K562 (cell line): ENCODE results near the gene GADD45G. TPM values are rescaled to one million over a fixed set of nuclear protein-coding genes. Genes with fewer than 3 reads are reported as not detected.

Experiments used
- ATAC-seq: fragments of 200-7000 bp; cut with Tn5 transposase; 3 replicates; pipeline ENCODE4 v1.9.1; 2020; ENCODE audit warnings: moderate library complexity
- BruUV-seq: library from RNA; stranded (reverse); fragments of 400-500 nt; replicated peaks from 2 replicates; lab custom pipeline; 2021; lab: Mats Ljungman, UMichigan
- CTCF ChIA-PET: fragments of 300-600 bp; formaldehyde crosslinking; extraction: SDS; loops from one replicate; lab custom pipeline; 2021; ENCODE audit warnings: low intra/inter-chr PET ratio; lab: Yijun Ruan, JAX
- POLR2A ChIA-PET: fragments of 300-600, 350-650 bp; sonication (Branson Sonifier 250); formaldehyde crosslinking; extraction: SDS; loops from one replicate; lab custom pipeline; 2021; ENCODE audit warnings: antibody characterized with exemption, inconsistent platforms; lab: Yijun Ruan, JAX
- DNase-seq, 4 experiments: peaks; one replicate each; pipeline versions ENCODE4 v3.0.0 to v3.0.0-alpha.2; 2011 to 2018; ENCODE audit warnings: low spot score in 3 of 4, mixed read lengths in 3 of 4; ENCODE audit errors: extremely low read depth in 1 of 4
- FAIRE-seq: peaks from 2 replicates; lab custom pipeline; 2011; peaks lifted over from hg19 to GRCh38; lab: Jason Lieb, UNC
- H2AFZ ChIP-seq: 2 replicates; pipeline ENCODE4 v1.6.0; 2011; ENCODE audit warnings: low read depth, low read length, control low read depth, inconsistent platforms
- H3K27ac ChIP-seq: fragments of 200-600 bp; 3 replicates; pipeline ENCODE4 v1.8.0; 2011; ENCODE audit warnings: low read depth, mild to moderate bottlenecking, control low read depth, inconsistent platforms, low read length, moderate library complexity, mixed read lengths; ENCODE audit errors: extremely low read depth
- H3K27me3 ChIP-seq, 2 experiments: fragments of 300-600 bp in 1 of 2; 2 replicates in 1 of 2; 3 replicates in 1 of 2; pipeline versions ENCODE4 v1.6.0 to v1.8.0; 2011; ENCODE audit warnings: inconsistent platforms in 2 of 2, low read length in 2 of 2, mild to moderate bottlenecking in 1 of 2, mixed read lengths in 1 of 2, moderate library complexity in 1 of 2; ENCODE audit not compliant: control insufficient read depth in 2 of 2, insufficient read depth in 2 of 2
- H3K36me3 ChIP-seq: fragments of 300-600 bp; 3 replicates; pipeline ENCODE4 v1.8.0; 2011; ENCODE audit warnings: mild to moderate bottlenecking, low read length, inconsistent platforms; ENCODE audit not compliant: control insufficient read depth, insufficient read depth
- H3K4me1 ChIP-seq, 2 experiments: fragments of 200-600 bp in 1 of 2; replicated peaks in 1 of 2; 2 replicates in 1 of 2; 3 replicates in 1 of 2; pipeline versions ENCODE4 v1.5.1 to v1.8.0; 2011; ENCODE audit warnings: inconsistent platforms in 2 of 2, low read length in 2 of 2, mild to moderate bottlenecking in 1 of 2, mixed read lengths in 1 of 2, moderate library complexity in 1 of 2; ENCODE audit not compliant: control insufficient read depth in 2 of 2, insufficient read depth in 2 of 2
- H3K4me2 ChIP-seq: 2 replicates; pipeline ENCODE4 v1.6.1; 2011; ENCODE audit warnings: low read length, control low read depth, inconsistent platforms, mixed read lengths; ENCODE audit not compliant: insufficient read depth
- H3K4me3 ChIP-seq: fragments of 200-600 bp; sonication (generic), shearing (Covaris generic); 2 replicates; pipeline ENCODE4 v1.5.1; 2016; ENCODE audit warnings: control low read depth, inconsistent platforms
- H3K79me2 ChIP-seq: fragments of 200-600 bp; 3 replicates; pipeline ENCODE4 v1.8.0; 2011; ENCODE audit warnings: low read length, inconsistent platforms; ENCODE audit not compliant: control insufficient read depth, insufficient read depth
- H3K9ac ChIP-seq, 2 experiments: 2 replicates each; pipeline versions ENCODE4 v1.6.0 to v1.6.1; 2011; ENCODE audit warnings: low read depth in 2 of 2, low read length in 2 of 2, control low read depth in 1 of 2, inconsistent platforms in 1 of 2, mild to moderate bottlenecking in 1 of 2, mixed read lengths in 1 of 2; ENCODE audit not compliant: insufficient read depth in 1 of 2
- H3K9me1 ChIP-seq: one replicate; pipeline ENCODE4 v1.6.0; 2011; ENCODE audit warnings: inconsistent platforms, mild to moderate bottlenecking, low read length, moderate library complexity; ENCODE audit not compliant: control insufficient read depth, insufficient read depth
- H3K9me3 ChIP-seq: replicated peaks from 2 replicates; pipeline ENCODE4 v1.5.1; 2011; ENCODE audit warnings: low read depth, low read length, inconsistent platforms; ENCODE audit not compliant: control insufficient read depth, insufficient read depth
- H4K20me1 ChIP-seq: replicated peaks from 2 replicates; pipeline ENCODE4 v1.6.1; 2011; ENCODE audit warnings: low read length, inconsistent platforms, mixed read lengths; ENCODE audit not compliant: control insufficient read depth, insufficient read depth
- DDX20 ChIP-seq: fragments of 450-650 bp; IDR thresholded peaks from 2 replicates; pipeline ENCODE4 v1.6.1; 2016; ENCODE audit warnings: missing genetic modification characterization, low read depth, mild to moderate bottlenecking, missing compliant biosample characterization, moderate library complexity
- EWSR1 ChIP-seq: fragments of 450-650 bp; IDR thresholded peaks from 2 replicates; pipeline ENCODE4 v1.6.1; 2018; ENCODE audit warnings: borderline replicate concordance, mild to moderate bottlenecking, low read depth, moderate library complexity; ENCODE audit not compliant: partially characterized antibody
- MAX ChIP-seq: sonication (generic); formaldehyde crosslinking; IDR thresholded peaks from 2 replicates; pipeline ENCODE4 v1.9.0; 2022; ENCODE audit warnings: mild to moderate bottlenecking, missing genetic modification reagents
- NFE2 ChIP-seq: IDR thresholded peaks from 2 replicates; pipeline ENCODE4 v1.6.1; 2014; ENCODE audit warnings: antibody characterized with exemption, low read depth
- POLR2H ChIP-seq: IDR thresholded peaks from 2 replicates; pipeline ENCODE4 v1.6.1; 2016; ENCODE audit warnings: missing genetic modification characterization, low read depth, mild to moderate bottlenecking, control low read depth, missing compliant biosample characterization, moderate library complexity
- THRAP3 ChIP-seq: fragments of 450-650 bp; IDR thresholded peaks from 2 replicates; pipeline ENCODE4 v1.6.1; 2016; ENCODE audit warnings: mild to moderate bottlenecking, inconsistent platforms, borderline replicate concordance
- ZNF184 ChIP-seq: sonication (generic); formaldehyde crosslinking; IDR thresholded peaks from 2 replicates; pipeline ENCODE4 v1.5.0; 2020; ENCODE audit warnings: missing genetic modification reagents
- ZZZ3 ChIP-seq: fragments of 450-650 bp; IDR thresholded peaks from 2 replicates; pipeline ENCODE4 v1.6.1; 2016; ENCODE audit warnings: antibody characterized with exemption, mild to moderate bottlenecking, moderate library complexity
- WGBS: fragments of 100-300 bp; shearing (Covaris generic); methylation state at CpG from one replicate; pipeline ENCODE4 v1.1.6; 2016; ENCODE audit warnings: low coverage, mixed read lengths; ENCODE audit not compliant: insufficient coverage; ENCODE audit errors: missing lambda C conversion rate; 5-methylcytosine and 5-hydroxymethylcytosine counted together
- in situ Hi-C: fragments of 300-500 bp; cut with MboI; formaldehyde crosslinking; loops from 4 replicates; pipeline ENCODE4 v1.15.0; 2018; ENCODE audit warnings: inconsistent platforms, mixed read lengths
- intact Hi-C: fragments of 100-400 bp; cut with micrococcal nuclease; formaldehyde crosslinking; loops from 2 replicates; pipeline ENCODE4 v1.14.2; 2022
- polyA plus RNA-seq, 8 experiments: library from polyadenylated mRNA; depleted of rRNA in 4 of 8; stranded (reverse) in 5 of 8; unstranded in 3 of 8; fragments of >200 nt; fragmentation: Nextera tagmentation in 2 of 8; fragmentation: Illumina TruSeq in 1 of 8; extraction: Ambion mirVana in 2 of 8; extraction: Trizol in 1 of 8; gene quantifications; 2 replicates each; pipeline versions ENCODE4 v1.2.1 to v1.2.3, GENCODE V29; 2011 to 2014; ENCODE audit warnings: inconsistent platforms in 1 of 8, missing spikeins in 1 of 8
- total RNA-seq, 7 experiments: library from RNA; depleted of rRNA in 6 of 7; stranded (reverse); fragments of >200 nt in 6 of 7; fragmentation: Illumina TruSeq in 2 of 7; extraction: Trizol in 2 of 7; gene quantifications; 2 replicates each; pipeline versions ENCODE4 v1.2.1 to v1.2.3, GENCODE V29; 2011 to 2021; ENCODE audit warnings: low replicate concordance in 1 of 7
- TF ChIP-seq, protein P1 (sequence below): IDR thresholded peaks from 2 replicates; pipeline ENCODE4 v1.6.1; 2011; ENCODE audit not compliant: insufficient read length; ENCODE audit errors: extremely low read depth
- TF ChIP-seq, protein P2 (sequence below): fragments of 450-650 bp; conservative IDR thresholded peaks from 2 replicates; pipeline ENCODE4 v1.6.1; 2016; ENCODE audit warnings: missing genetic modification characterization, low read depth, mild to moderate bottlenecking, missing compliant biosample characterization, moderate library complexity
- TF ChIP-seq, protein P3 (sequence below), 2 experiments: fragments of 450-650 bp in 1 of 2; sonication (generic) in 1 of 2; formaldehyde crosslinking in 1 of 2; IDR thresholded peaks; 2 replicates each; pipeline versions ENCODE4 v1.7.1 to v1.9.0; 2016 to 2022; ENCODE audit warnings: inconsistent platforms in 1 of 2, mild to moderate bottlenecking in 1 of 2, missing genetic modification reagents in 1 of 2

The GADD45G gene
- total and polyA plus RNA-seq, 9 of the 15 experiments (the other 6 are each of a cell fraction or from before 2014, with no cell fraction given) = 0.20 to 0.34 TPM; not detected in 7

DNA sequence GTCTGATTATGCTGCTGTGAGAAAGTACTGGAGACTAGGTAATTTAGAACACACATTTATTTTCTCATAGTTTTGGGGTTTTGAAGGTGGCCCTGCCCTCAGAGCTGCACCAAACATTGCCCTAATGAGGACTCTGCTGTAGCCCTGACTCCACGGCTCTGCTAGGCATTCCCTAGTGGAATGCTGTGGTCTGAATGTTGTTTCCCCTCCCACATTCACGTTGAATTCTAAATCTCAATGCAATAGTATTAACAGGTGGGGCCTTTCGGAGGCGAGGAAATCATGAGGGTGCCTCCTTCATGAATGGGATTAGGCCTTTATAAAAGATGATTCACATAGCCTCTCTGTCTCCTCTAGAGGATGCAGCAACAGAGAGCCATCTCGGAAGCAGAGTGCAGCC lies 25.7 kb downstream of the GADD45G start:
- POLR2A ChIA-PET = no interaction called here
- TF ChIP-seq EWSR1 (no peak), NFE2 (no peak), THRAP3 (no peak), DDX20 (tag) (no peak), MAX (CRISPR knock-in tag) (no peak), ZNF184 (CRISPR knock-in tag) (no peak), ZZZ3 (no peak), POLR2H (no peak)
- TF ChIP-seq, protein P1, sequence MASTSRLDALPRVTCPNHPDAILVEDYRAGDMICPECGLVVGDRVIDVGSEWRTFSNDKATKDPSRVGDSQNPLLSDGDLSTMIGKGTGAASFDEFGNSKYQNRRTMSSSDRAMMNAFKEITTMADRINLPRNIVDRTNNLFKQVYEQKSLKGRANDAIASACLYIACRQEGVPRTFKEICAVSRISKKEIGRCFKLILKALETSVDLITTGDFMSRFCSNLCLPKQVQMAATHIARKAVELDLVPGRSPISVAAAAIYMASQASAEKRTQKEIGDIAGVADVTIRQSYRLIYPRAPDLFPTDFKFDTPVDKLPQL = no peak
- TF ChIP-seq, protein P2, sequence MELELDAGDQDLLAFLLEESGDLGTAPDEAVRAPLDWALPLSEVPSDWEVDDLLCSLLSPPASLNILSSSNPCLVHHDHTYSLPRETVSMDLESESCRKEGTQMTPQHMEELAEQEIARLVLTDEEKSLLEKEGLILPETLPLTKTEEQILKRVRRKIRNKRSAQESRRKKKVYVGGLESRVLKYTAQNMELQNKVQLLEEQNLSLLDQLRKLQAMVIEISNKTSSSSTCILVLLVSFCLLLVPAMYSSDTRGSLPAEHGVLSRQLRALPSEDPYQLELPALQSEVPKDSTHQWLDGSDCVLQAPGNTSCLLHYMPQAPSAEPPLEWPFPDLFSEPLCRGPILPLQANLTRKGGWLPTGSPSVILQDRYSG = no peak
- TF ChIP-seq, protein P3, sequence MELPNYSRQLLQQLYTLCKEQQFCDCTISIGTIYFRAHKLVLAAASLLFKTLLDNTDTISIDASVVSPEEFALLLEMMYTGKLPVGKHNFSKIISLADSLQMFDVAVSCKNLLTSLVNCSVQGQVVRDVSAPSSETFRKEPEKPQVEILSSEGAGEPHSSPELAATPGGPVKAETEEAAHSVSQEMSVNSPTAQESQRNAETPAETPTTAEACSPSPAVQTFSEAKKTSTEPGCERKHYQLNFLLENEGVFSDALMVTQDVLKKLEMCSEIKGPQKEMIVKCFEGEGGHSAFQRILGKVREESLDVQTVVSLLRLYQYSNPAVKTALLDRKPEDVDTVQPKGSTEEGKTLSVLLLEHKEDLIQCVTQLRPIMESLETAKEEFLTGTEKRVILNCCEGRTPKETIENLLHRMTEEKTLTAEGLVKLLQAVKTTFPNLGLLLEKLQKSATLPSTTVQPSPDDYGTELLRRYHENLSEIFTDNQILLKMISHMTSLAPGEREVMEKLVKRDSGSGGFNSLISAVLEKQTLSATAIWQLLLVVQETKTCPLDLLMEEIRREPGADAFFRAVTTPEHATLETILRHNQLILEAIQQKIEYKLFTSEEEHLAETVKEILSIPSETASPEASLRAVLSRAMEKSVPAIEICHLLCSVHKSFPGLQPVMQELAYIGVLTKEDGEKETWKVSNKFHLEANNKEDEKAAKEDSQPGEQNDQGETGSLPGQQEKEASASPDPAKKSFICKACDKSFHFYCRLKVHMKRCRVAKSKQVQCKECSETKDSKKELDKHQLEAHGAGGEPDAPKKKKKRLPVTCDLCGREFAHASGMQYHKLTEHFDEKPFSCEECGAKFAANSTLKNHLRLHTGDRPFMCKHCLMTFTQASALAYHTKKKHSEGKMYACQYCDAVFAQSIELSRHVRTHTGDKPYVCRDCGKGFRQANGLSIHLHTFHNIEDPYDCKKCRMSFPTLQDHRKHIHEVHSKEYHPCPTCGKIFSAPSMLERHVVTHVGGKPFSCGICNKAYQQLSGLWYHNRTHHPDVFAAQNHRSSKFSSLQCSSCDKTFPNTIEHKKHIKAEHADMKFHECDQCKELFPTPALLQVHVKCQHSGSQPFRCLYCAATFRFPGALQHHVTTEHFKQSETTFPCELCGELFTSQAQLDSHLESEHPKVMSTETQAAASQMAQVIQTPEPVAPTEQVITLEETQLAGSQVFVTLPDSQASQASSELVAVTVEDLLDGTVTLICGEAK (IDR thresholded peaks at IDR 0.05) = no peak
- TF ChIP-seq, protein P3 (CRISPR knock-in tag; IDR thresholded peaks at IDR 0.05) = no peak

More for the DNA sequence above, 25.7 kb downstream of the GADD45G start:
- 0% methylated on average over 3 of the region's 5 CpGs for WGBS
- DNase-seq = no peak
- ATAC-seq = no peak
- H3K4me3 ChIP-seq = no peak overlapping the region
- in situ Hi-C loops (no loop called here), intact Hi-C loops (no loop called here)
- H3K9me1 ChIP-seq = no peaks in the 10 kb centered on the region
- CTCF ChIA-PET = no interaction called here
- no peaks in the 10 kb centered on the region for H3K79me2 ChIP-seq
- no peak overlapping the region for H3K27ac ChIP-seq
- no peaks in the 10 kb centered on the region for H3K4me1 ChIP-seq
- H3K9me3 ChIP-seq = no peaks in the 10 kb centered on the region
- no peak for FAIRE-seq
- no peak overlapping the region for H3K9ac ChIP-seq
- H3K27me3 ChIP-seq = peaks cover 3 to 30% of the 10 kb centered on the region in 2 experiments; a peak in 3 of 5 replicates
- H4K20me1 ChIP-seq = no peaks in the 10 kb centered on the region
- no peak overlapping the region for H2AFZ ChIP-seq
- no TSS peak for BruUV-seq
- no peaks in the 10 kb centered on the region for H3K36me3 ChIP-seq
- H3K4me2 ChIP-seq = no peak overlapping the region
